ENCODE data around the gene CAB39L. TPM values are rescaled to one million over a fixed set of nuclear protein-coding genes. Genes with fewer than 3 reads are reported as not detected.

CAB39L gene
- polyA plus RNA-seq, 1 donor from 2014 or later = 40.3 TPM

- Histone ChIP-seq H3K9me2 (ENCODE audit: insufficient read depth, low read length) (no peaks in the 10 kb centered on the region), H3K4me2 (ENCODE audit: low read length) (no peak overlapping the region), H4K20me1 (ENCODE audit: insufficient read depth) (no peaks in the 10 kb centered on the region), H3K4me3 (ENCODE audit: low read length) (no peak overlapping the region), H3F3A (ENCODE audit: insufficient read depth, low read length, poor library complexity, severe bottlenecking) (no peaks in the 10 kb centered on the region), H3K27ac (ENCODE audit: low read length) (no peak overlapping the region), H3K79me2 (replicated peaks; ENCODE audit: insufficient read depth, low read length) (no peaks in the 10 kb centered on the region), H3K27me3 (ENCODE audit: insufficient read depth, low read depth, low read length) (no peaks in the 10 kb centered on the region), H2AFZ (ENCODE audit: low read depth, low read length) (no peak overlapping the region), H3K9me3 (ENCODE audit: low read length) (no peaks in the 10 kb centered on the region), H3K9ac (ENCODE audit: low read length) (no peak overlapping the region), H3K36me3 (ENCODE audit: insufficient read depth, low read length) (no peaks in the 10 kb centered on the region)
- no peak for TF ChIP-seq MXI1 (conservative IDR thresholded peaks at IDR 0.05; ENCODE audit: poor library complexity, severe bottlenecking)
- TF ChIP-seq POLR2AphosphoS5 (IDR thresholded peaks at IDR 0.05) = no peak
- no peak for TF ChIP-seq EZH2 (IDR thresholded peaks at IDR 0.05; ENCODE audit: borderline replicate concordance, insufficient read depth, low read length, poor library complexity, severe bottlenecking)
- TF ChIP-seq TAF1 (IDR thresholded peaks at IDR 0.05; ENCODE audit: low read depth) = no peak
- TF ChIP-seq RAD21 (conservative IDR thresholded peaks at IDR 0.05) = no peak
- TF ChIP-seq SMC3 (conservative IDR thresholded peaks at IDR 0.05; ENCODE audit: poor library complexity) = no peak
- TF ChIP-seq CTCF (IDR thresholded peaks at IDR 0.05; ENCODE audit: poor library complexity, severe bottlenecking) = no peak
Measured at GRCh38 chr13:49287995-49288394, 155.9 kb downstream of the CAB39L start.

DNA sequence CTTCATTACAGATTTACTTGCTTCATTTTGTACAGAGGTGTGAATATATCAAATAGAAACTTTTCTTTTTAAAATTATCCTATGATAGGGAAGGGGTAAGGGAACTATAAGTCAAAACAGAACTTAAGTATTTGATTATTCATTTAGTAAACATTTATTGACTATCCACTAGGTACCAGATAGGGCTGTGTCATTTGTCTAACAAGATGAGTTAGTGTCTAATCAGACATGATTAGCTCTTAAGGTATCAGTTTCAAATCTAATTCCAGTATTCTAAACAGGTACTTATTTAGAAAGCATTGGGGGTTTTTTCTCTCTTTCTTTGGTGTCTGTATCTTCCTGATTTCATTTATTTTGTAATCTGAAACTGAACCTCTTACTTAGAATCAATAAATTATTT lies 164.0 kb downstream of the CAB39L start:
- Histone ChIP-seq H4K20me1 (ENCODE audit: insufficient read depth) (no peaks in the 10 kb centered on the region), H2AFZ (ENCODE audit: low read depth, low read length) (no peak overlapping the region), H3F3A (ENCODE audit: insufficient read depth, low read length, poor library complexity, severe bottlenecking) (no peaks in the 10 kb centered on the region), H3K36me3 (ENCODE audit: insufficient read depth, low read length) (no peaks in the 10 kb centered on the region), H3K79me2 (replicated peaks; ENCODE audit: insufficient read depth, low read length) (no peaks in the 10 kb centered on the region), H3K4me2 (ENCODE audit: low read length) (no peak overlapping the region), H3K27me3 (ENCODE audit: insufficient read depth, low read depth, low read length) (no peaks in the 10 kb centered on the region), H3K9me3 (ENCODE audit: low read length) (no peaks in the 10 kb centered on the region), H3K9ac (ENCODE audit: low read length) (no peak overlapping the region), H3K27ac (ENCODE audit: low read length) (no peak overlapping the region), H3K9me2 (ENCODE audit: insufficient read depth, low read length) (no peaks in the 10 kb centered on the region), H3K4me3 (ENCODE audit: low read length) (no peak overlapping the region)
- TF ChIP-seq CTCF (IDR thresholded peaks at IDR 0.05; ENCODE audit: poor library complexity, severe bottlenecking) (no peak), EP300 (conservative IDR thresholded peaks at IDR 0.05; ENCODE audit: poor library complexity, severe bottlenecking) (no peak), TAF1 (IDR thresholded peaks at IDR 0.05; ENCODE audit: low read depth) (no peak)
- TF ChIP-seq, protein P1, sequence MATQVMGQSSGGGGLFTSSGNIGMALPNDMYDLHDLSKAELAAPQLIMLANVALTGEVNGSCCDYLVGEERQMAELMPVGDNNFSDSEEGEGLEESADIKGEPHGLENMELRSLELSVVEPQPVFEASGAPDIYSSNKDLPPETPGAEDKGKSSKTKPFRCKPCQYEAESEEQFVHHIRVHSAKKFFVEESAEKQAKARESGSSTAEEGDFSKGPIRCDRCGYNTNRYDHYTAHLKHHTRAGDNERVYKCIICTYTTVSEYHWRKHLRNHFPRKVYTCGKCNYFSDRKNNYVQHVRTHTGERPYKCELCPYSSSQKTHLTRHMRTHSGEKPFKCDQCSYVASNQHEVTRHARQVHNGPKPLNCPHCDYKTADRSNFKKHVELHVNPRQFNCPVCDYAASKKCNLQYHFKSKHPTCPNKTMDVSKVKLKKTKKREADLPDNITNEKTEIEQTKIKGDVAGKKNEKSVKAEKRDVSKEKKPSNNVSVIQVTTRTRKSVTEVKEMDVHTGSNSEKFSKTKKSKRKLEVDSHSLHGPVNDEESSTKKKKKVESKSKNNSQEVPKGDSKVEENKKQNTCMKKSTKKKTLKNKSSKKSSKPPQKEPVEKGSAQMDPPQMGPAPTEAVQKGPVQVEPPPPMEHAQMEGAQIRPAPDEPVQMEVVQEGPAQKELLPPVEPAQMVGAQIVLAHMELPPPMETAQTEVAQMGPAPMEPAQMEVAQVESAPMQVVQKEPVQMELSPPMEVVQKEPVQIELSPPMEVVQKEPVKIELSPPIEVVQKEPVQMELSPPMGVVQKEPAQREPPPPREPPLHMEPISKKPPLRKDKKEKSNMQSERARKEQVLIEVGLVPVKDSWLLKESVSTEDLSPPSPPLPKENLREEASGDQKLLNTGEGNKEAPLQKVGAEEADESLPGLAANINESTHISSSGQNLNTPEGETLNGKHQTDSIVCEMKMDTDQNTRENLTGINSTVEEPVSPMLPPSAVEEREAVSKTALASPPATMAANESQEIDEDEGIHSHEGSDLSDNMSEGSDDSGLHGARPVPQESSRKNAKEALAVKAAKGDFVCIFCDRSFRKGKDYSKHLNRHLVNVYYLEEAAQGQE (IDR thresholded peaks at IDR 0.05; ENCODE audit: borderline replicate concordance) = no peak
